Measurements from ENCODE around the gene CCDC30. TPM values are rescaled to one million over a fixed set of nuclear protein-coding genes. Genes with fewer than 3 reads are reported as not detected.
A peak's percentile ranks its signal among the peaks of the same experiment; 100 is the strongest.

Gene CCDC30
- total and polyA plus RNA-seq, 9 of the 15 experiments (the other 6 are each of a cell fraction or from before 2014, with no cell fraction given) = 0.05 to 0.91 (median 0.24) TPM

DNA sequence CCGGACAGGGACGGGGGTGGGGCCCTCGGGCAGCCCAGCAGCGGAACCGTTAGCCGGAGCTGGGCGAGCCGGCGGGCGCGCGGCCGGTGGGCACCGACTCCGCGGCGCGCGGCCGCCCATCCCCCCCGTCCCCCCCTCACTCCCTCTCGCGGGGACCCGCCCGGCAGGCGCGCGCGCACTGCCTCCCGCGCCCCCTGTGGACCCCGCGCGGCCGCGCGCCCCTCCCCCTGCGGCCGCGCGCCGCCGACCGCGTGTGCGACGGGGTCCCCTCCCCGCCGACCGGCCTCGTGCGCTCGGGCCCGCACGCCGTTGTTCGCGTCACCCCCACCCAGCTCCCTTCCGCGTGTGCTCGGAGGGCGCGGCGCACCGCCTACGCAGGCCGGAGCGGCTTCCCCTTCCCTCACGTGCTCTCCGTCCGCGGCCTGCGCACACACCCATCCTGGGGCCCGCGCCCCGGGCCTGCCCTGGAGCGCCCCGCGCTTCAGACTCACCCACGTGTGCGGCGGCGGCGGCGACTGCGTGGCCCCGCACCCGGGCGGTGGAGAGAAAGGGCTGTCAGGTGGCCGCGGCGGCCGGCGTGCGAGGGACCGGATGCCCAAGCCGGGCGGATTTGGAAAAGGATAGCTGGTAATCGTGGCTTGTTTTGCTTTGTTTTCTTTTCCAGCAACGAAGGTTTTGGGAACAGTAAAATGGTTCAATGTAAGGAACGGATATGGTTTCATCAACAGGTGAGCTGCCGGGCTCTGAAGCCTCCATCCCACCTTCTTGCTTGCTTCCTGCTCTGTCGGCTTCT is 219.8 kb downstream of the CCDC30 start (continued):
- TF ChIP-seq, protein P1, sequence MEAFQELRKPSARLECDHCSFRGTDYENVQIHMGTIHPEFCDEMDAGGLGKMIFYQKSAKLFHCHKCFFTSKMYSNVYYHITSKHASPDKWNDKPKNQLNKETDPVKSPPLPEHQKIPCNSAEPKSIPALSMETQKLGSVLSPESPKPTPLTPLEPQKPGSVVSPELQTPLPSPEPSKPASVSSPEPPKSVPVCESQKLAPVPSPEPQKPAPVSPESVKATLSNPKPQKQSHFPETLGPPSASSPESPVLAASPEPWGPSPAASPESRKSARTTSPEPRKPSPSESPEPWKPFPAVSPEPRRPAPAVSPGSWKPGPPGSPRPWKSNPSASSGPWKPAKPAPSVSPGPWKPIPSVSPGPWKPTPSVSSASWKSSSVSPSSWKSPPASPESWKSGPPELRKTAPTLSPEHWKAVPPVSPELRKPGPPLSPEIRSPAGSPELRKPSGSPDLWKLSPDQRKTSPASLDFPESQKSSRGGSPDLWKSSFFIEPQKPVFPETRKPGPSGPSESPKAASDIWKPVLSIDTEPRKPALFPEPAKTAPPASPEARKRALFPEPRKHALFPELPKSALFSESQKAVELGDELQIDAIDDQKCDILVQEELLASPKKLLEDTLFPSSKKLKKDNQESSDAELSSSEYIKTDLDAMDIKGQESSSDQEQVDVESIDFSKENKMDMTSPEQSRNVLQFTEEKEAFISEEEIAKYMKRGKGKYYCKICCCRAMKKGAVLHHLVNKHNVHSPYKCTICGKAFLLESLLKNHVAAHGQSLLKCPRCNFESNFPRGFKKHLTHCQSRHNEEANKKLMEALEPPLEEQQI (IDR thresholded peaks at IDR 0.05) = no peak
- TF ChIP-seq PCBP1 (IDR thresholded peaks at IDR 0.05; ENCODE audit: low read depth, low read length, poor library complexity, severe bottlenecking) (no peak), ZNF124 (CRISPR knock-in tag; IDR thresholded peaks at IDR 0.05) (0 out of 2 replicates have a peak, but pooled peaks have one; percentile 59), POLR2AphosphoS2 (IDR thresholded peaks at IDR 0.05; ENCODE audit: low read length) (no peak), RB1 (IDR thresholded peaks at IDR 0.05; ENCODE audit: low read depth) (peak; percentile 79), NCOA4 (IDR thresholded peaks at IDR 0.05; ENCODE audit: partially characterized antibody) (no peak), ESRRB (CRISPR knock-in tag; IDR thresholded peaks at IDR 0.05; ENCODE audit: borderline replicate concordance) (no peak), NR2F6 (CRISPR knock-in tag; IDR thresholded peaks at IDR 0.05) (0 out of 2 replicates have a peak, but pooled peaks have one; percentile 48), SOX6 (IDR thresholded peaks at IDR 0.05) (no peak), ZFX (CRISPR knock-in tag; IDR thresholded peaks at IDR 0.05) (peak; percentile 92), TOE1 (IDR thresholded peaks at IDR 0.05; ENCODE audit: borderline replicate concordance) (no peak), TOE1 (CRISPR knock-in tag; IDR thresholded peaks at IDR 0.05; ENCODE audit: borderline replicate concordance, low read depth) (0 out of 2 replicates have a peak, but pooled peaks have one; percentile 12), HNRNPL (IDR thresholded peaks at IDR 0.05; ENCODE audit: low read depth, low read length) (peak; percentile 56; the same call in 1 of the 2 replicates)
- TF ChIP-seq, protein P2, sequence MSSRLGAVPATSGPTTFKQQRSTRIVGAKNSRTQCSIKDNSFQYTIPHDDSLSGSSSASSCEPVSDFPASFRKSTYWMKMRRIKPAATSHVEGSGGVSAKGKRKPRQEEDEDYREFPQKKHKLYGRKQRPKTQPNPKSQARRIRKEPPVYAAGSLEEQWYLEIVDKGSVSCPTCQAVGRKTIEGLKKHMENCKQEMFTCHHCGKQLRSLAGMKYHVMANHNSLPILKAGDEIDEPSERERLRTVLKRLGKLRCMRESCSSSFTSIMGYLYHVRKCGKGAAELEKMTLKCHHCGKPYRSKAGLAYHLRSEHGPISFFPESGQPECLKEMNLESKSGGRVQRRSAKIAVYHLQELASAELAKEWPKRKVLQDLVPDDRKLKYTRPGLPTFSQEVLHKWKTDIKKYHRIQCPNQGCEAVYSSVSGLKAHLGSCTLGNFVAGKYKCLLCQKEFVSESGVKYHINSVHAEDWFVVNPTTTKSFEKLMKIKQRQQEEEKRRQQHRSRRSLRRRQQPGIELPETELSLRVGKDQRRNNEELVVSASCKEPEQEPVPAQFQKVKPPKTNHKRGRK (tag; IDR thresholded peaks at IDR 0.05) = no peak
- TF ChIP-seq, protein P3, sequence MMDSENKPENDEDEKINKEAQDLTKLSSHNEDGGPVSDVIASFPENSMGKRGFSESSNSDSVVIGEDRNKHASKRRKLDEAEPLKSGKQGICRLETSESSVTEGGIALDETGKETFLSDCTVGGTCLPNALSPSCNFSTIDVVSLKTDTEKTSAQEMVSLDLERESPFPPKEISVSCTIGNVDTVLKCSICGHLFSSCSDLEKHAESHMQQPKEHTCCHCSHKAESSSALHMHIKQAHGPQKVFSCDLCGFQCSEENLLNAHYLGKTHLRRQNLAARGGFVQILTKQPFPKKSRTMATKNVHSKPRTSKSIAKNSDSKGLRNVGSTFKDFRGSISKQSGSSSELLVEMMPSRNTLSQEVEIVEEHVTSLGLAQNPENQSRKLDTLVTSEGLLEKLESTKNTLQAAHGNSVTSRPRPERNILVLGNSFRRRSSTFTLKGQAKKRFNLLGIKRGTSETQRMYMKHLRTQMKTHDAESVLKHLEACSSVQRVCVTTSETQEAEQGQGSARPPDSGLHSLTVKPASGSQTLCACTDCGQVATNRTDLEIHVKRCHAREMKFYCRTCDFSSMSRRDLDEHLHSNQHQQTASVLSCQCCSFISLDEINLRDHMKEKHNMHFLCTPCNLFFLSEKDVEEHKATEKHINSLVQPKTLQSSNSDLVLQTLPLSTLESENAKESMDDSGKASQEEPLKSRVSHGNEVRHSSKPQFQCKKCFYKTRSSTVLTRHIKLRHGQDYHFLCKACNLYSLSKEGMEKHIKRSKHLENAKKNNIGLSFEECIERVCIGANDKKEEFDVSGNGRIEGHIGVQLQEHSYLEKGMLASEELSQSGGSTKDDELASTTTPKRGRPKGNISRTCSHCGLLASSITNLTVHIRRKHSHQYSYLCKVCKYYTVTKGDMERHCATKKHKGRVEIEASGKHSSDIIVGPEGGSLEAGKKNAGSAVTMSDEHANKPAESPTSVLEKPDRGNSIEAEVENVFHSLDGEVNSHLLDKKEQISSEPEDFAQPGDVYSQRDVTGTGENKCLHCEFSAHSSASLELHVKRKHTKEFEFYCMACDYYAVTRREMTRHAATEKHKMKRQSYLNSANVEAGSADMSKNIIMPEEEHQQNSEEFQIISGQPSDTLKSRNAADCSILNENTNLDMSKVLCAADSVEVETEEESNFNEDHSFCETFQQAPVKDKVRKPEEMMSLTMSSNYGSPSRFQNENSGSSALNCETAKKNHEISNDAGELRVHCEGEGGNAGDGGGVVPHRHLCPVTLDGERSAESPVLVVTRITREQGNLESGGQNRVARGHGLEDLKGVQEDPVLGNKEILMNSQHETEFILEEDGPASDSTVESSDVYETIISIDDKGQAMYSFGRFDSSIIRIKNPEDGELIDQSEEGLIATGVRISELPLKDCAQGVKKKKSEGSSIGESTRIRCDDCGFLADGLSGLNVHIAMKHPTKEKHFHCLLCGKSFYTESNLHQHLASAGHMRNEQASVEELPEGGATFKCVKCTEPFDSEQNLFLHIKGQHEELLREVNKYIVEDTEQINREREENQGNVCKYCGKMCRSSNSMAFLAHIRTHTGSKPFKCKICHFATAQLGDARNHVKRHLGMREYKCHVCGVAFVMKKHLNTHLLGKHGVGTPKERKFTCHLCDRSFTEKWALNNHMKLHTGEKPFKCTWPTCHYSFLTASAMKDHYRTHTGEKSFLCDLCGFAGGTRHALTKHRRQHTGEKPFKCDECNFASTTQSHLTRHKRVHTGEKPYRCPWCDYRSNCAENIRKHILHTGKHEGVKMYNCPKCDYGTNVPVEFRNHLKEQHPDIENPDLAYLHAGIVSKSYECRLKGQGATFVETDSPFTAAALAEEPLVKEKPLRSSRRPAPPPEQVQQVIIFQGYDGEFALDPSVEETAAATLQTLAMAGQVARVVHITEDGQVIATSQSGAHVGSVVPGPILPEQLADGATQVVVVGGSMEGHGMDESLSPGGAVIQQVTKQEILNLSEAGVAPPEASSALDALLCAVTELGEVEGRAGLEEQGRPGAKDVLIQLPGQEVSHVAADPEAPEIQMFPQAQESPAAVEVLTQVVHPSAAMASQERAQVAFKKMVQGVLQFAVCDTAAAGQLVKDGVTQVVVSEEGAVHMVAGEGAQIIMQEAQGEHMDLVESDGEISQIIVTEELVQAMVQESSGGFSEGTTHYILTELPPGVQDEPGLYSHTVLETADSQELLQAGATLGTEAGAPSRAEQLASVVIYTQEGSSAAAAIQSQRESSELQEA (IDR thresholded peaks at IDR 0.05; ENCODE audit: low read depth) = no peak
